WTC11 (cell line): ENCODE results near the gene KNG1. TPM values are rescaled to one million over a fixed set of nuclear protein-coding genes. Genes with fewer than 3 reads are reported as not detected.
A peak's percentile ranks its signal among the peaks of the same experiment; 100 is the strongest.

ENCODE experiments used
- ATAC-seq: fragments of 200-7000 bp; cut with Tn5 transposase; 2 replicates; pipeline ENCODE4 v1.10.0; 2021; ENCODE audit warnings: mild to moderate bottlenecking, moderate library complexity
- CTCF ChIA-PET: fragments of 300-600 bp; sonication (Branson Sonifier 250); formaldehyde crosslinking; loops from one replicate; lab custom pipeline; 2021; ENCODE audit warnings: antibody characterized with exemption; lab: Charles Lee
- POLR2A ChIA-PET: fragments of 350-600 bp; sonication (Branson Sonifier 250); formaldehyde crosslinking; loops from one replicate; lab custom pipeline; 2021; ENCODE audit warnings: antibody characterized with exemption; lab: Charles Lee
- DNase-seq: peaks from one replicate; pipeline ENCODE4 v3.0.0; 2021; ENCODE audit warnings: low spot score
- H3K27ac Mint-ChIP-seq: 2 replicates; pipeline ENCODE4 v1.8.0; 2021; ENCODE audit warnings: mixed read lengths
- H3K27me3 Mint-ChIP-seq: 2 replicates; pipeline ENCODE4 v1.8.0; 2021; ENCODE audit warnings: low read depth, mild to moderate bottlenecking, moderate library complexity, mixed read lengths
- H3K36me3 Mint-ChIP-seq: 2 replicates; pipeline ENCODE4 v1.8.0; 2021; ENCODE audit warnings: mixed read lengths
- H3K4me1 Mint-ChIP-seq: 2 replicates; pipeline ENCODE4 v1.8.0; 2022; ENCODE audit warnings: mixed read lengths
- H3K4me3 Mint-ChIP-seq: 2 replicates; pipeline ENCODE4 v1.8.0; 2021; ENCODE audit warnings: mild to moderate bottlenecking, moderate library complexity, mixed read lengths
- H3K9me3 Mint-ChIP-seq: 2 replicates; pipeline ENCODE4 v1.8.0; 2021; ENCODE audit warnings: mixed read lengths
- AR ChIP-seq: fragments of 250-450 bp; sonication (Bioruptor Pico); IDR thresholded peaks from 2 replicates; pipeline ENCODE4 v1.9.0; 2021; ENCODE audit warnings: mild to moderate bottlenecking
- CREB1 ChIP-seq: sonication (generic); formaldehyde crosslinking; IDR thresholded peaks from 2 replicates; pipeline ENCODE4 v1.8.0; 2023; ENCODE audit warnings: mild to moderate bottlenecking, missing genetic modification reagents
- CREM ChIP-seq: sonication (generic); formaldehyde crosslinking; IDR thresholded peaks from 2 replicates; pipeline ENCODE4 v1.8.1; 2022; ENCODE audit warnings: mild to moderate bottlenecking, missing genetic modification reagents, moderate library complexity
- ELF4 ChIP-seq: sonication (generic); formaldehyde crosslinking; IDR thresholded peaks from 2 replicates; pipeline ENCODE4 v1.8.1; 2022; ENCODE audit warnings: low read depth, mild to moderate bottlenecking, moderate library complexity, missing genetic modification reagents
- ERG ChIP-seq: fragments of 250-450 bp; sonication (Bioruptor Pico); IDR thresholded peaks from 2 replicates; pipeline ENCODE4 v1.8.0; 2021; ENCODE audit warnings: mild to moderate bottlenecking
- IRF2 ChIP-seq: sonication (generic); formaldehyde crosslinking; IDR thresholded peaks from 2 replicates; pipeline ENCODE4 v1.8.0; 2022; ENCODE audit warnings: low read depth, missing genetic modification reagents, borderline replicate concordance
- JUN ChIP-seq: sonication (generic); formaldehyde crosslinking; IDR thresholded peaks from 2 replicates; pipeline ENCODE4 v1.8.0; 2023; ENCODE audit warnings: mild to moderate bottlenecking, missing genetic modification reagents
- NFATC4 ChIP-seq: fragments of 250-450 bp; sonication (Bioruptor Pico); IDR thresholded peaks from 2 replicates; pipeline ENCODE4 v1.9.0; 2021; ENCODE audit warnings: mild to moderate bottlenecking
- OVOL2 ChIP-seq: fragments of 250-450 bp; sonication (Bioruptor Pico); IDR thresholded peaks from 2 replicates; pipeline ENCODE4 v1.9.0; 2021; ENCODE audit warnings: mild to moderate bottlenecking, borderline replicate concordance
- SP1 ChIP-seq: sonication (generic); formaldehyde crosslinking; conservative IDR thresholded peaks from 2 replicates; pipeline ENCODE4 v1.8.1; 2022; ENCODE audit warnings: missing genetic modification reagents
- ZNF138 ChIP-seq: sonication (generic); formaldehyde crosslinking; conservative IDR thresholded peaks from 2 replicates; pipeline ENCODE4 v1.8.1; 2022; ENCODE audit warnings: mild to moderate bottlenecking, moderate library complexity, missing genetic modification reagents
- ZNF263 ChIP-seq: sonication (generic); formaldehyde crosslinking; IDR thresholded peaks from 2 replicates; pipeline ENCODE4 v1.8.1; 2022; ENCODE audit warnings: low read depth, mild to moderate bottlenecking, moderate library complexity, missing genetic modification reagents
- ZNF317 ChIP-seq: sonication (generic); formaldehyde crosslinking; IDR thresholded peaks from 2 replicates; pipeline ENCODE4 v1.8.1; 2023; ENCODE audit warnings: low read depth, mild to moderate bottlenecking, moderate library complexity, missing genetic modification reagents, borderline replicate concordance
- ZNF532 ChIP-seq: fragments of 250-450 bp; sonication (Bioruptor Pico); IDR thresholded peaks from 2 replicates; pipeline ENCODE4 v1.9.0; 2021; ENCODE audit warnings: mild to moderate bottlenecking, borderline replicate concordance
- ZNF671 ChIP-seq: fragments of 250-450 bp; sonication (Bioruptor Pico); IDR thresholded peaks from 2 replicates; pipeline ENCODE4 v1.8.0; 2021; ENCODE audit warnings: mild to moderate bottlenecking
- total RNA-seq: library from RNA; stranded (reverse); gene quantifications from 3 replicates; pipeline ENCODE4 v1.2.3, GENCODE V29; 2021

The KNG1 gene
- total RNA-seq, 1 experiment from 2014 or later, result 0.13 TPM

GRCh38 chr3:186789554-186790260 is 72.5 kb downstream of the KNG1 start:
- peaks cover 86% of the 10 kb centered on the region for H3K36me3 Mint-ChIP-seq
- no peaks in the 10 kb centered on the region for H3K27me3 Mint-ChIP-seq
- no peaks in the 10 kb centered on the region for H3K9me3 Mint-ChIP-seq
- no peak overlapping the region for H3K27ac Mint-ChIP-seq
- peaks cover 25% of the 10 kb centered on the region for H3K4me1 Mint-ChIP-seq
- ChIA-PET CTCF (interaction anchor here (0.7 kb wide), 1 partner anchor 200 kb away, joined by 3 read pairs; no protein-coding TSS in a partner anchor), POLR2A (interaction anchor here (0.8 to 1.9 kb wide), 3 partner anchors 8 to 203 kb away, joined by 3 to 4 read pairs (median 4); no protein-coding TSS in a partner anchor)
- TF ChIP-seq JUN (CRISPR knock-in tag) (no peak), ZNF532 (CRISPR knock-in tag) (peak; percentile 42; the same call in 1 of the 2 replicates), ZNF671 (CRISPR knock-in tag) (peak; percentile 86; the same call in 1 of the 2 replicates), ELF4 (CRISPR knock-in tag) (no peak), NFATC4 (CRISPR knock-in tag) (peak; percentile 49), ZNF317 (CRISPR knock-in tag) (0 out of 2 replicates have a peak, but pooled peaks have one; percentile 22), OVOL2 (no peak), AR (CRISPR knock-in tag) (peak; percentile 72), IRF2 (CRISPR knock-in tag) (no peak), ERG (CRISPR knock-in tag) (peak; percentile 81; the same call in 1 of the 2 replicates)
- DNase-seq (no peak), ATAC-seq (no peak; the same call in 1 of the 2 replicates)
- no peak overlapping the region for H3K4me3 Mint-ChIP-seq

GRCh38 chr3:186790261-186790981 is 73.3 kb downstream of the KNG1 start:
- DNase-seq (no peak), ATAC-seq (peak; percentile 49)
- ChIA-PET POLR2A (interaction anchor here (0.6 to 1.1 kb wide), 3 partner anchors 17 to 204 kb away, joined by 3 to 4 read pairs (median 3); no protein-coding TSS in a partner anchor), CTCF (interaction anchor here (0.7 kb wide), 1 partner anchor 201 kb away, joined by 3 read pairs; no protein-coding TSS in a partner anchor)
- H3K4me3 Mint-ChIP-seq, result no peak overlapping the region
- H3K9me3 Mint-ChIP-seq, result no peaks in the 10 kb centered on the region
- peaks cover 18% of the 10 kb centered on the region for H3K4me1 Mint-ChIP-seq
- no peaks in the 10 kb centered on the region for H3K27me3 Mint-ChIP-seq
- peaks cover 85% of the 10 kb centered on the region for H3K36me3 Mint-ChIP-seq
- peak overlapping the region; percentile 73; the same call in 1 of the 2 replicates for H3K27ac Mint-ChIP-seq
- TF ChIP-seq SP1, result peak; percentile 34; the same call in 1 of the 2 replicates
- TF ChIP-seq ZNF263 (CRISPR knock-in tag), result no peak
- TF ChIP-seq ZNF532 (CRISPR knock-in tag), result peak; percentile 98
- TF ChIP-seq ZNF138 (CRISPR knock-in tag), result no peak
- peak; percentile 98 for TF ChIP-seq AR (CRISPR knock-in tag)
- peak; percentile 79; the same call in 1 of the 2 replicates for TF ChIP-seq CREB1 (CRISPR knock-in tag)
- TF ChIP-seq CREM, result peak; percentile 60; the same call in 1 of the 2 replicates
- TF ChIP-seq ZNF671 (CRISPR knock-in tag), result peak; percentile 98
